Hematopoietic multipotent progenitor cell treated with erythropoietin and hydrocortisone succinate and interleukin-3 and kit ligand, for 8 days (in vitro differentiated cells): ENCODE results near the gene NAA11.
"Not testable (repeated sequence)": the region's sequence is repeated elsewhere in the genome, so short reads cannot be mapped to it uniquely, and the experiment has no call there.

Experiments
- DNase-seq: peaks from one replicate; pipeline ENCODE4 v3.0.0-alpha.2; 2015

The NAA11 gene

DNA sequence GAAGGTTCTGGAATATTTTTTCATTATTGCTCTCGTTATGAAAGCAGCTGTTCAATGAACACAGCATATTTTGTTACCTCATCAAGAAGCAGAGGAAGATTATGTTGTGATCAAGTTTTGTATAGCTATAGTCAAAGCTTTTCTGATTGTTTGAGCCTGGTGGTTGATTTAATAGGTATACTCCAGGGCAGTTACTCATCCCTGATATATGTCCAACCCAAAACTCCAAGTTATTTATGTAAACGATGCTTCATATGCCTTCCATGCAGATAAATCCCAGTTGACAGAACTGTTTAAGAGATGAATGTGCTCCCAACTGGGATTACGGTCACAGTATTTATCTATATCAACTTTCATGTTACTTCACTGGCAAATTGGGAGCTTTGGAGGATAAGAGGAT lies 19.1 kb downstream of the NAA11 start:
- no peak for DNase-seq

DNA sequence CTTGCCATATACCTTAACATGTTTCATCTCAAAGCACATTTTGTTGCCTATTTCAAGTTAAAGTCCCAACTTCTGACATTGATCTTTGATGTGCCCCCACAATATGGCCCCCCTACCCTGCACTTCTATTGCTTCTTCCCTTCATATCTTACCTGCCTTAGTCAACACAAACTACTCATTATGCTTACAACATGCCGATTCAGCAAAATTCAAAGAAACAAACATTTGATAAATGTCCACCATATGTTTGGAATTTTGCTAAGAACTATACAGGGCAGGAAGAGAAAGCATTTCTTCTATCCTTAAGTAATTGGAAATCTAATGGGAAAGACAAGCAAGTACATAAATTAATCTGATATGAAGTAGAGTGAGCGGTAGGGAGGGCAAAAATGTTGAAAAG lies 25.6 kb downstream of the NAA11 start:
- no peak for DNase-seq

DNA sequence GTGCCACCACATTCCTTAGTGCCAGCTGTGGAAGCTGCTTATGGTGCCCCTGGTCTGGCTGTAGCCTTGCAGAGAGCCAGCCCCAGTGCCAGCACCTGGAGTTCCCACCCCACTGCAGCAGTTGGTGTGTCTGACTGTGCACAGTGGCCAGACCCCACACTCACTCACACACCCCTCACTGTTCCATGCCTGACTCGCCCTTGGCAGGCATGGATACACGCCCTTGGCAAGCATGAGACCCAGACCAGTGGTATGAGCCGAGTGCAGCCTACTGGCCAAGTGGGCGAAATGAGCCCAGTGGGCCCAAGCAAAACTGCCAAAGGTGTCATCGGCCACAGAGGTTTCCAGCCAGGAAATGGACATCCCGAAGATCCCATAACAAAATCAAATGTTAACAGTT lies 27.4 kb downstream of the NAA11 start:
- no peak for DNase-seq

DNA sequence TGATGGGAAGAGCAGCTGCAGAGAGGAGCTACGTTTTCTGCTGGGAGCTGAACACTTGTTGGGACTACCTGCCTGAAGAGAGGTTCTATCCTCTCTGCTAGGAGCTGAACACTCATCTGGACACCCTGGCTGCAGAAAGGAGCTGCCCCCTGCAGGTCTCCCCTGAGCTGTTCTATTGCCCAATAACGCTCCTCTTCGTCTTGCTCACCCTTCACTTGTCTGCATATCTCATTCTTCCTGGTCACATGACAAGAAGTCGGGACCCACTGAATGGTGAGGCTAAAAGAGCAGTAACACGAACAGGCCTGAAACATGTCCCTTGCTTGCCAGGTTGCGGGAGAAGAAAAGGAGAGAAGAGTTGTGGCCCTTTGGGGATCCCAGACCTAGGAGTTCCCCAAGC lies 27.8 kb downstream of the NAA11 start:
- no peak for DNase-seq

DNA sequence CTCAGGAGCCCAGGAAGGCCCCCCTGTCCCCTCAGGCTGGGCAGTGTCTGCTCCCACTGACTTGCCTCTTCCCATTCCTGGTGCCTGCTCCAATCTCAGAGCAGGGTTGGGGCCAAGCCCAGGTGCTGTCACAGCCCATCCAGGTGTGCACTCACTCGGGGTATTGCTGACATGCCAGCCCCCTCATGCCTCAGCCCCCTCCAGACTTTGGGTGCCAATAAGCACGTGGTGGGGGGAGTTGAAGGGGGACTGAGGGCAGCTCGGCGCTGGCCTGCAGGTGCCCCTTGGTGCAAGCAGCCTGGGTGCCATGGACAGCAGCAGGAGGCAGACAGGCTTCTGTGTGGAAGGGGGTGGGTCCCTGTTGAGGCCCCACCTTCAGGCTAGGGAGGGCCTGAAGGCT lies 28.4 kb downstream of the NAA11 start:
- no peak for DNase-seq

DNA sequence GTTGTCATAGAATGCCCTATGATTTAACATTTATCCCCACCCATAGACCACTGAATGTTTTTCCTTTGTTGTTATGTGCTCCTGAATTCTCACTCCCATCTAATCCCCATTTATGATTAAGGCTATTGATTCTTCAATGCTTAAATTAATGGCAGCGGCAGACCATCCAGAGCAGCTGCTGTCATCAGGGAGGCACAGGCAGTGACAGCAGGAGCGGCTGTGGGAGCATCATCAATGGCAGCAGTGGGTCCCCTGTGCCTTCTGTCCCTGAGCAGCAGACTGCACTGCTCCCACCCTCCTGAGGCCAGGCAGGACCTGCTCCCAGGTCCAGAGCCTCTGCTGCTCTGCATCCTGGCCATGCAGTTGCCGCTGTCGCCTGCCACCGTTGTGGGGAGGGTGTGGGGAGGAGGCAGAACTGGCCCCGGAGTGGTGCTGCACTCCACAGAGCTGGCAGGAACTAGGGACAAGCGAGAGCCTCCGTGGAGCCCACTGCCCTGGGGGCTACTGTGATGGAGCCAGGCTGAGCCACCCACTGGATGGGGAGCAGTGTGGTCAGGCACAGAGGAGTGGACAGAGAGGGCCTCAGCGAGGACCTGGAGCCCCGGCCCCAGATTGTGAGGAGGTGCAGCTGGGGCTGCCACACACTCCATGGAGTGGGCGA lies 29.0 kb downstream of the NAA11 start:
- no peak for DNase-seq

DNA sequence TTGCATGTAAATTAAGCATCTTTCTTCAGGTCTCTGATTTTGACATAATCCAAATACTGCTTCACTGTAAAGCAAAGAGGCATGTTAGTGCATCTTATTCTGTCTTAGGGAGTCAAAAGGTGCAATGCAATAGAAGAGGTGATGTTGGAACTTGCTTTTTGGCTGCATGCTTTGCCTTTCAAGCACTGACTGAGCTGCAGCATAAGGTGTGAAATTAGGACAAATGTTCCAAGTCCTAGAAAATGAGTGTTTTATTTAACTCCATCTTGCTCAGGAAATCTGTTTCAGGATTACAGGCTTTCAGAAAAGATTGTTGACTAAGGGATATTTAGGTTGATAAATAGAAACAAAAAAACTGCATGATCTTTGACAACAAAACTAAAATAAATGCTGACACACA lies 30.8 kb downstream of the NAA11 start:
- no peak for DNase-seq

DNA sequence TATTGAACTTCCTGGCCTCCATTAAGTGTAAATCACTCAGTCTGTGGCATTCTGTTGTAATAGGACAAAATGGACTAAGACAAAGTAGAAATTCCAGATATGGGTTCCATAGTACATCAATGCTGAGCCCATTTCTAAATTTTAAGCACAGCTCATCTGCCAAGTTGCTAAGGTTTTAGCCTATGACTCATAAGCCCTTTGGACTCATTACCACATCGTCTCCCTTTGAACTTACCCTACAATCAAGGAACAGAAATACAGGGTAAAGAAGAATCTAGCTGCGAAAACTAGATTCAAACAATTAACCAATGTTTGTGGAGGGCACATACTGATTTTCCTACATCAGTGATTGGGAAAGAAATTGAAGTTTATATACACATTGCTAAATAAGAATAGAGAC lies 31.8 kb downstream of the NAA11 start:
- no peak for DNase-seq

DNA sequence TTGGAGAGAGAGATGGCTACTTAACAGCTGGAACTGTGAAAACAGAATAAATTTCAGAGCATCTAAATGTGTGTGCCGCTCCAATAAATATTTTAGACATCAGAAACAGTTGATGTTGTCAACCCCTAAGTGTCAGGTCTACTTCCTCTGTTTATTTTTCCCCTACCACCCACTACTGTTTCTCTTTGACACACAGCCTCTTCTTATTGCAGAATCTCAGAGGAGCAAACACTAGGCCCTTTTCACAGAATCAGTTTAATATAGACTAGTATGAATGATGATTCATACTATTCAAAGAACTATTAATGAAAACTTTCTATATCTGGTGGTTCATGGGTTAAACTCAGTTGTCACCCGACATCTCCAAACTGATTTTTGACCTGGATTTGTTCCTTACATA lies 33.9 kb downstream of the NAA11 start:
- DNase-seq, result no peak

DNA sequence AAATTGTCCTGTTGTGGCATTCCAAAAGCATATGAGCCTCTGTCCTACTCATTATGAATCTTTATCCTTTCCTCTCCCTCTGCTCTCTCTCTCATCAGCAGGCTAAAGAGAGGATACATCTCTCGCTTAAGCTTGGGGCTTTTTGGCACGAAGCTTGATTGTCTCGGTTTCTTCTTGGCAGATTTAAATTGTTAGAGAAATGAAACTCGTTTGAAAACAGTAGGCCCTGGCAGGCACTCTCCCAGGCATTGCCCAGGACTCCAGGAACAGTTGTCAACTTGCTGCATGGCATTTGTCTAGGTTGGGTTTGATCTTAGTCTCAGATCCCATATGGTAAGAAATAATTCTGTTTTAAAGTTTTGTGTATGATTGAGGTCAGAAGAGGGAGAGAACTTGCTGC lies 35.5 kb downstream of the NAA11 start:
- no peak for DNase-seq

DNA sequence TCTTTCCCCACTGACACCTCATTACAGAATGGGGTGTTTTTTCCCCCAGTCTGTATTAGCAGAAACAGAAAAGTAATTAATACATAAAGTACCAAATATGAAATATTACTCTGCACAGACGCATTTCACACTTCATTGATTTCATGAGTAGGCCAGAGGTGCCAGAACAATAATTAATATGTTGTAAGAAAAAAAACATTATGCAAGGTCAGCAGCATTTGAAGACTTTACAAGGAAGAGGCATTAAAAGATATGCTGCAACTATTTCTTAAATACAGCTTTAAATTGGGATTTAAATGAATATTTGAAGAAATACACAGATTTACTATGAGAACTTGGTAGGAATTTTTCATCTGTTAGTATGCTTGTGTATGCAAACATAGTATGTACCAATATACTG lies 37.7 kb downstream of the NAA11 start:
- no peak for DNase-seq

DNA sequence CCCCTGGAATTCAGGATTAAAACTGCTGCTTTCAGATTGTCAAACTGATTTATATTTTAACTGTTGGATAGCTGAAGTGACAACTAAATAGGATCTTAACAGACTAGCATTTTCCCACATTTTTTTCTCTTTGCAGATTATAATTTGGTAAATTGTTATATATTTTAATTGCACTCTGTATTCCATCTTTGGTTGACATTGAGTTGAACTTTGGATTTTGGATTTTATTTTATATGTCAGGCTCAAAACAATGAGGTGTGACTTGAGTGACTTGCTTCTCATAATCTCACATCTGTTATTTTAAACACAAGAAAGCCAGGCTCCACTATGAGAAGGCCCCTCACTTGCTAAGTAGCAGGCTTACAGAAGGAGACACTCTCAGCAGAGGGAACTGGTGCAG lies 38.1 kb downstream of the NAA11 start:
- no peak for DNase-seq

DNA sequence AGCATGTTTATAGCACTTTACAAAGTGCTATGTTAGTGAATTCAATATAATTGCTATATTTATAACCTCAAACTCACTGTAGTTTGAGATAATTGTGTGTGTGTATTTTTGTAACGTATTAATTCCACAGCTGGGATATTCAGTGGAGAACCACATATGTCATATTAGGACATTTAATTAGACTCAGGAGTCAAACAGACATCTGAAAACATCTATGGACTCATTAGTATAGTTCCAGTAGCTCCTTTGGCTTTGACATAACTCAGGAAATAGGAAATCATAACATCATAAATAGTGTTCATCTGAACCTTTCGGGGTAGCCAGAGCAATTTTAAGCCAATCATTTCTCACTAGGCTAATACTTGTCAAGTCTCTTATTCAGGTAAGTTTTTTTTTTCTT lies 38.8 kb downstream of the NAA11 start:
- DNase-seq, result no peak

DNA sequence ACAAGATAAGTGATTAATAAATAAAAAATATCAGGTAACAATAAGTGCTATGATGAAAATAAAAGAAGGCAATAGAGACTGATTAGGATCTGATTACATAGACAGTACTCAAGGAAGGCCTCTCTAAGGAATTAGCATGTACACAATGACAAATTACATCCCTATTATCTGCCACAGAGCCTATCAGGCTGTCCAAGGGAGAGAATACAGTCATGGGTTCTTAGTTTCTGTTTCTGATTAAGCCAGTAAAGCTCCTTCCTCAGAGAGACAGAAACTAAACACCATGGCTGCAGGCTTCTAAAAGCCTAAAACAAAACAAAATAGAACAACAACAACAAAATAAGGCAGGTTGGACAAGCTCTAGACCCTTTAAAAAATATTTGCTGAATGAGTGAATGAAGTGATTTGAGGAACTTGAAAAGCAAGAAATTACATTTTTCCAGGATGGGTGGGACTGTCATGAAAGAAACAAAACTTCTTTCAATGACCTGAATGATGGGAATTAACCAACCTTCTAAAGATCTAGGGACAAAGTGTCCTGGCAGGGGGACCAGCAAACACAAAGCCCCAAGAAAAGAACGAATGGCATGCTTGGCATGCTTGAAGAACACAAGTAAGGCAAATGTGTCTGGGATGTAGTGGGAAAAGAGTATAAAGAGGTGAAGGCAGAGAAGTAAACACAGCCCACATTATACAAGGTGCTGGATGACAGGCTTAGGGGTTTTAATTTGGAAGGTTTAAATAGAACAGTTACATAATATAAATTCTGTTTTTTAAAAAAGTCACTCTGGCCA lies 44.1 kb downstream of the NAA11 start:
- DNase-seq, result no peak

DNA sequence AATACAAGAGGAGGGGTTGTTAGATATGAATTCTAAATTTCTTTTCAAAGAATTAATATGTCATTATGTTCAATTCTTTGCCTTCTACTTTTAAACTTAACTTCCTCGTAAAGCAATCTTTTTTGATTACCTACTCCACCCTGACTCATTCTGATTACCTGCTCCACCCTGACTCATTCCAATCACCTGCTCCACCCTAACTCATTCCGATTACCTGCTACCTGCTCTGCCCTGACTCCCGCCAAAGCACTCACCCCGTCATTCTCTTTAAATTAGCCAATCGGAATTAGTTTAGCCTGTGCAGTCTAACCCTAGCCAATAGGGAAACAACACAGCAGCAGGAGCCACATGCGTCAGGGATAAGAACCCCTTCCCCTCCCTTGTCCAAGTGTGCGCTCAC lies 48.4 kb downstream of the NAA11 start:
- DNase-seq, result not testable (repeated sequence)

DNA sequence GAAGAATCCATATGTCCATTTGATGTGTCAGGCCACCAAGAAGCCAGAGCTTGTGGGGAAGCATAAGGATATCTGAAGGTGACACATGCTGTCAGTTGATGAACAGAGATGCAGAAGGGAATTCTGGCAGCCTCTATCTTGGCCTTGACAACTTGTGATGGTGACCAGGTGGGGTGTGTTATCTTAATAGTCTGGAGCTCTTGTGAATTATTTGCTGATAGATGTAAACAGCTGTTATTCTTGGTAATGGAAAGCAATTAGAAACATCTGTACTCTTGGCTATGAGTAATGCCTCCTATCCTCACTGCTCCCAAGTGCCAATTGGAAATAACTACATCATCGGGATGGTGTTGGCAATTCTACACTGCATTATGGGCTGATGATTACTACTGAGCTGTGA lies 51.9 kb downstream of the NAA11 start:
- no peak for DNase-seq

DNA sequence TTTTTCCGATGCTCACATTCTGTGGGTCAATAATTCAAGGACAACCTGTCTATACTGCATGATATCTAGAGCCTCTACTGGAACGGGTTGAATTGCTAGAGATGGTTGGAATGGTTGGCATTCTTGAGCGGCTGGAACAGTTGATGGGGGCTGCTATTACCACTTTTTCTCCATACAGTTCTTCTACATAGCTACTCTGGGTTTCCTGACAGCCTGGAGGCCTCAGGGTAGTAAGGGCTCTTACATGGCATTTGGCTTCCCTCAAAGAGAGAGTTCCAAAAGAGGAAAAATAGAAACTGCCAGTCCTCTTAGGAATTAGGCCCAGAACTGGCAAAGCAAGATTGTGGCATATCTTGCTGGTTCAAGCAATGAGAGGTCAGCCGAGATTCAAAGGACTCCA lies 53.1 kb downstream of the NAA11 start:
- DNase-seq, result no peak

DNA sequence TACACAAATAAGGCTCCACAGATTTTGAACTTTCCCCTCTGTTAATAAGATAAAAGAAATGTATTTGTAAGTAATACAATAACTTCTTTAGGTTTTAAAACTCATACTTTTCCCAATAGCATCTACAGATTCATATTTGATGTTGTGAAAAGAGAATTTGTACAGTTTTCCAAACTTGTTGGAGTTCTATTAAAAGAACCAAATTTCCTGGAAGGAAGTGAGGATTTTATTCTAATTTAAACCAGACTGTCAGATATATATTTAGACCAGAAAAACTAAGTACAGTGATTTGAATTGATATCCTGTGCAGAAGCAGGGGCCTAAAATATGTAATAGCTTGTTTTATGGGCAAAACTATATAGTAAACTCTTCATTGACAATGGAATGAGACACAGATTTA lies 53.7 kb downstream of the NAA11 start:
- no peak for DNase-seq

DNA sequence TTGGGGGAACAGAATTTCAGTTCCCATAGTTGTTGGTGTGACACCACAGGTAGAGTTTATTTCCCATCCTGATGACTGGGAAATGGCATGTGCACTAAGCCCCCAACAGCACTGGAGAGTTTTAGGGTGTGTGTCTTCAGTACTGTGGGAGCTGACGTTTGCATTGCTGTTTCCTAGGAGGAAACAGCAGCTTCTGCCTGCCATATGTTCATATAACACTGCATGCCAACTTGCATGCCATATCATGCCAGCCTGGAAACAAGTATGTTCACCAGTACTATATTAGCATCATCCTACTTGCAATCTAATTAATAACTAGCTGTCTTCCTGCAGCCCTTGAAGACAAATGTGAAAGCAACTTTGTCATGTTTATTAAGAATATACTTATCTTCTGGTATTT lies 58.2 kb downstream of the NAA11 start:
- no peak for DNase-seq
